ENCODE results near the gene GTF2IRD1.
A peak's percentile ranks its signal among the peaks of the same experiment; 100 is the strongest.
"Not testable (repeated sequence)": the region's sequence is repeated elsewhere in the genome, so short reads cannot be mapped to it uniquely, and the experiment has no call there.

The GTF2IRD1 gene

GRCh38 chr7:74599244-74599643 is 145.5 kb downstream of the GTF2IRD1 start:
- DNase-seq (ENCODE audit: low read depth, low spot score): no peak

GRCh38 chr7:74604326-74605020 is 150.8 kb downstream of the GTF2IRD1 start:
- no peak for DNase-seq (ENCODE audit: low read depth, low spot score)

DNA sequence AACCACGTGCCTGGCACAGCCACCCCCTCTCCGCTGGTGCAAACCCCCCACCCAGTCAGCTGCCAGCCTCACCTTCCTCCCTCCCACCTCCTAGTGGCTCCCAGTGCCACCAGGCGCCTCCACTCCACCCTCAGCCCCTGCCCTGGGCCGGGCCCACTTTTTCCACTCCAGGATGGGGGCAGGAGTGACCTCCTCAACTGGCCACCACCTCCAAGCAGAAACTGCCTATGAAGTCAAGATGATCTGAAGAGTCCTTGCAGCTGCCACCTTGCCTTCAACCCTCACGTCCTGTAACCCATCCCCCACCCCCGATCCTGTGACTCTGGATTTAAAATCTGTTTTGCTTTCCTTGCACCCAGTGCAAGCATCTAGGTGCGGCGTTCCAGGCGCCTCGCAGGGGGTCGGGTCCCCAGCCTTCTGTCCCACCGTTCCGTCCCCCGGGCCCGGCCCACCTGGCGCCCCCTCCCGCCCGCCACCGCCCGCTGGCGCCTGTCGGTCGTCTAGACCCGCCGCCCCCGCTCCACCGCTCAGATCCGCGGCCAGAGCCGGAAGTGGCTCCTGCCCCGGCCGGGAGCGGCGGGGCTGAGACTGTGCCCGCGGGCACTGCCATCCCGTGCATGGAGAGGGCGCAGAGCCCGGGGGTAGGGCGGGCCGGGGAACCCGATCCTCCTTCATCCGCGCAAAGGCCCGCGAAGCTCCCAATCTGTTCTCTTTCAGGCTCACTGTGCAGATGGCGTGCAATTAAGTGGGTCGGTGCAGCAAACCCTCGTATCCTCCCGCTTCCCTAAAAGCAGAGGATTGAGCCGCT is 152.6 kb downstream of the GTF2IRD1 start:
- peak; percentile 5 for DNase-seq (ENCODE audit: low read depth, low spot score)

- DNase-seq (ENCODE audit: low read depth, low spot score): no peak
Measured at GRCh38 chr7:74606909-74607510, 153.3 kb downstream of the GTF2IRD1 start.

- no peak for DNase-seq (ENCODE audit: low read depth, low spot score)
Measured at GRCh38 chr7:74612015-74612829, 158.5 kb downstream of the GTF2IRD1 start.

DNA sequence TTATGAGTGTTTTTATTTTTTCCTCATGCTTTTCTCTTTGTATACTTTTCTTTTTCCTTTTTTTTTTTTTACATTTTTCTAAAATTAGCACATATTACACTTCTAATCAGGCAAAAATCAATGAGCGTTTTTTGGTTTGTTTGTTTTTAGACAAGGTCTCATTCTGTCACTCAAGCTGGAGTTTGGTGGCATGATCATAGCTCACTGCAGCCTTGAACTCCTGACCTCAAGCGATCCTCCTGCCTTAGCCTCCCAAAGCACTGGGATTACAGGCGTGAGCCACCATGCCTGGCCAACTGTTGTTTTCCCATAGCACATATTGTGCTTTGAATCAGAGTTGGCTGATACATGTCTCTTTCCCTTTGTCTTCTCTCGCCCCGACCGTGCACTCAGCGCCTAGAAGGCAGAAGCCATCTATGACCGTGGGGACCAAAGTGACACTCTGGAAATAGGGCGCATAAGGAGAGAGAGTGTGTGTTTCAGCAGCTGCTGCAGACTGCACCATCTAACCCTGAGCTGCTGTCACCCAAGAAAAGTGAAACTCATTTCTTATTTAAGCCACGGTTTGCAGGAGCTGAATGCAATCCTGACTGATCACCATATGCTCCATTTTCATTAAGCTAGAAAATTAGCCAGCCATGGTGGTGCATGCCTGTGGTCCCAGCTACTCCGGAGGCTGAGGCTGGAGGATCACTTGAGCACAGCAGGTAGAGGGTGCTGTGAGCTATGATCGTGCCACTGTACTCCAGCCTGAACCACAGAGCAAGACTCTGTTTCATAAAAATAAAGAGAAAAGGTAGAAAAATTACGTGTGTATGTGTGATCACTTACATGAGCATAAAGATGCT is 162.5 kb downstream of the GTF2IRD1 start:
- no peak for DNase-seq (ENCODE audit: low read depth, low spot score)

GRCh38 chr7:74617180-74617744 is 163.6 kb downstream of the GTF2IRD1 start:
- DNase-seq (ENCODE audit: low read depth, low spot score): no peak

DNA sequence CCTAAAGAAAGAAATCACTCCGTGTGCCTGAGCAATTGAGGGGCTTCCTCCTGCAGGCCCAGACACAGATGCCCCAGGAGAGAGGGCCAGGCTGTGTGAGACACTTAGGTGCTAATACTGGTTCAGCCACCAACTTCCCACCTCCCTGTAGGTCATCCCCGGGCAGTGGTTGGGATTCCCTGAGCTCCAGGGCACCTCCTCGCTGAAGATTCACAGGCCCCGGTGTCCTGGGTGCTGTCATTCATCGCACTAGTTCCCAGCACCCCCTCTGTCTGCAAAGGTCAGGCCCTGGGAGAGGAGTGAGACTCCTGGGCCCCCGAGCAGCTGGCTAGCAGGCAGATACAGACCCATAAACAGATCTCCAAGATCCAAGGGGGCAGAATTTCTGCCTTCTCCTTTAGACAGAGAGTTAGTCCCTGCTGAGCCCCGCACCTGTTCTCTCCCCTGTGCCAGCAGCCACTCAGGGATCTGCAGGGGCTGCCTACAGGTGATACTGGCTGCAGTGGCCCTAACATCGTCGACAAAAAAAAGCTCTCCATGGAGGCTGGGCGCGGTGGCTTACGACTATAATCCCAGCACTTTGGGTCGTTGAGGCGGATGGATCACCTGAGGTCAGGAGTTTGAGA is 165.6 kb downstream of the GTF2IRD1 start:
- no peak for DNase-seq (ENCODE audit: low read depth, low spot score)

GRCh38 chr7:74622228-74622749 is 168.6 kb downstream of the GTF2IRD1 start:
- DNase-seq (ENCODE audit: low read depth, low spot score): no peak

GRCh38 chr7:74623135-74623534 is 169.4 kb downstream of the GTF2IRD1 start:
- no peak for DNase-seq (ENCODE audit: low read depth, low spot score)

DNA sequence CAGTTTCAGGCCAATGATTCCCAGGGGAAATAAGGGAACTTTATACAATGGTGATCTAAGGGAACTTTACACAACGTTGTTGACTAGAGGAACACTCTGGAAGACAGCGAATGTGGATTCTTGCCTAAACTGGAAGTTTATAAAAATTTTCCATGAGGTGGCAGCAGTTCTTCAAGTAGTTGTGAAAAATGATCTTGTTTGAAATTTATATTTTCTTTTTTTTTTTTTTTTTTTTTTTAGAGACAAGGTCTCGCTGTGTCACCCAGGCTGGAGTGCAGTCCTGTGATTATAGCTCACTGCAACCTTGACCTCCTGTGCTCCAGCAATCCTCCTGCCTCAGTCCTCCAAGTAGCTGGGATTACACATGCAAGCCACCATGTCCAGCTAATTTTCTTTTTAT is 171.7 kb downstream of the GTF2IRD1 start:
- no peak for DNase-seq (ENCODE audit: low read depth, low spot score)

DNA sequence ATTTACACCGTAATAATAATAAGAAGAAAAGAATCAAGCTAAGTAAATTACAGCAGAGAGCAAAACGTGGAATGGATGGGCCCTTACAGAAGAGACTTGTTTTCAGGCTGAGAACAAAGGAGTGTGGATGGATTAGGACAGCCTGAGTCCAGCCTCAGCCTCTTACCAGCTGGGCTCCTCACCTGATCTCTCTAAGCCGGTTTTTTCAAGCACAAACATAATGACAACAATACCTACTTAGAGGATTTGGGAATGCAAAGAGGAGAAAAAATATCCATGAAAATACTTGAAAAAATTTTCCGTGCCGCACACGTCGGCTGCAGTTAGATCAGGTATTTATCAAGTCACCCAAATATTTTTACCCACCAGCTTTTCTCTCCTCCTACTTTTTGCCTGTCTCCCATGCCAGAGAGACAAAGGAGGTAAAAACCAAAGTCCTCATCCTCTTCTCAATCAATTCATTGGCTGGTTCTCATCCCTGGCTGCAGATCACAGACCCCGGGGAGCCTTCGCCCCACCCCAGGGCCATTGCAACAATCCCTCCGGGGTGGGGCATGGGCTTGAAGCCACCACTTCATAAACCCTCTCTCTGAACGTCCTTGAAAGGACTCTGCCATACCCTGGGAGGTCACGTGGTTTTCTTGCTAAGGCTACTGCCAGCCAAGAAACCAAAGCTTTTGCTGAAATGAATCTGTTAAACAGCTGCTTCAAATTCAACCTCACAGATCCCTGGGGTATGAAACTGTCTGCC is 174.1 kb downstream of the GTF2IRD1 start:
- DNase-seq (ENCODE audit: low read depth, low spot score): no peak

GRCh38 chr7:74632505-74632904 is 178.8 kb downstream of the GTF2IRD1 start:
- no peak for DNase-seq (ENCODE audit: low read depth, low spot score)

DNA sequence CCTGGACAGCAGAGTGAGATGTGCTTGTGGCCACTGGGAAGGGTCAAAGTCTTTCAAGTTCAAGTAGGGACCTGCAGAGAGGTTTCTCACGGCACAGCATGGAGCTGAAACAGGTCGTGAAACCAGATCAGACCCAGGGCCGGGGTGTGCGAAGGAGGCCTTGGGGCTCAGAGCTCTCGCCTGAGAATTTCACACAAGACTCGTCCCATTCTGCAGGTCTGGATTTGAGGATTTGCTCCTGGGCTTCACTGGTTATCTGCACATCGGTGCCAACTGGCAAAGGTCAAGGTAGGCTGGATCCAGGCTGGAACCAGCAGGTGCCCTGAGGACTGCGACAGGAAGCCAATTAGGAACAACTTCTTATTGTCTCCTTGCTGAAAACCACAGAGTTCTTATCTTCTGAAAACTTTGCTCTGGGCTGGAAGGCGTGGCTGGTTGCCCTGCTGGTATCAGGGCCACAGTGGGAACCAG is 179.8 kb downstream of the GTF2IRD1 start:
- DNase-seq (ENCODE audit: low read depth, low spot score): no peak

GRCh38 chr7:74637745-74638144 is 184.0 kb downstream of the GTF2IRD1 start:
- no peak for DNase-seq (ENCODE audit: low read depth, low spot score)

- DNase-seq (ENCODE audit: low read depth, low spot score): peak; percentile 60
Measured at GRCh38 chr7:74650055-74650454, 196.3 kb downstream of the GTF2IRD1 start.

GRCh38 chr7:74650493-74651132 is 196.9 kb downstream of the GTF2IRD1 start:
- DNase-seq (ENCODE audit: low read depth, low spot score): not testable (repeated sequence)

- not testable (repeated sequence) for DNase-seq (ENCODE audit: low read depth, low spot score)
Measured at GRCh38 chr7:74651133-74651504, 197.4 kb downstream of the GTF2IRD1 start.

All from activated CD4-positive, CD25-positive, alpha-beta regulatory T cell treated with anti-CD3 and anti-CD28 coated beads, Interleukin-2, amount 50 U/mL, for 16 hours (primary cell).